ENCODE results near the gene UIMC1. TPM values are rescaled to one million over a fixed set of nuclear protein-coding genes. Genes with fewer than 3 reads are reported as not detected.

UIMC1 gene
- total RNA-seq, 1 experiment from 2014 or later, result 38.4 TPM

- Histone ChIP-seq H3K36me3 (ENCODE audit: control insufficient read depth in 1 of 2, insufficient read depth in 2 of 2, low read length in 2 of 2) (no peaks in the 10 kb centered on the region), H2AFZ (ENCODE audit: low read depth, low read length, poor library complexity, severe bottlenecking) (no peak overlapping the region), H3K4me1 (ENCODE audit: control insufficient read depth in 1 of 2, insufficient read depth in 2 of 2, low read length in 2 of 2) (no peaks in the 10 kb centered on the region), H3K9ac (ENCODE audit: low read length) (no peak overlapping the region), H3K4me3 (replicated peaks in 1 of 2; ENCODE audit: low read depth in 1 of 2, low read length in 2 of 2) (no peak overlapping the region), H3K79me2 (ENCODE audit: insufficient read depth, low read length) (no peaks in the 10 kb centered on the region), H3K9me2 (ENCODE audit: insufficient read depth) (no peaks in the 10 kb centered on the region), H3K4me2 (ENCODE audit: low read length) (no peak overlapping the region), H3K27ac (ENCODE audit: low read depth, low read length) (no peak overlapping the region), H3K27me3 (ENCODE audit: insufficient read depth, low read length) (no peaks in the 10 kb centered on the region), H4K20me1 (ENCODE audit: insufficient read depth) (no peaks in the 10 kb centered on the region), H3K9me3 (ENCODE audit: control insufficient read depth in 1 of 2, insufficient read depth in 1 of 2, low read depth in 1 of 2, low read length in 2 of 2) (no peaks in the 10 kb centered on the region)
- TF ChIP-seq EGR1 (IDR thresholded peaks at IDR 0.05; ENCODE audit: low read depth), result no peak
- TF ChIP-seq EZH2phosphoT487 (IDR thresholded peaks at IDR 0.05; ENCODE audit: borderline replicate concordance), result no peak
- no peak for TF ChIP-seq YY1 (IDR thresholded peaks at IDR 0.05; ENCODE audit: extremely low read depth, insufficient replicate concordance, low read depth, low read length)
- no peak for TF ChIP-seq MAX (IDR thresholded peaks at IDR 0.05)
- no peak for TF ChIP-seq FOSL1 (IDR thresholded peaks at IDR 0.05; ENCODE audit: low read depth)
- TF ChIP-seq ZFX (IDR thresholded peaks at IDR 0.05), result no peak
- no peak for TF ChIP-seq ZBTB33 (IDR thresholded peaks at IDR 0.05; ENCODE audit: extremely low read depth, insufficient replicate concordance, low read length)
- TF ChIP-seq ELF1 (IDR thresholded peaks at IDR 0.05; ENCODE audit: borderline replicate concordance, low read depth), result no peak
- TF ChIP-seq EZH2 (IDR thresholded peaks at IDR 0.05), result no peak
- TF ChIP-seq POLR2A (IDR thresholded peaks at IDR 0.05; ENCODE audit: borderline replicate concordance, extremely low read depth, insufficient read depth, insufficient read length), result no peak
- TF ChIP-seq CBX3 (IDR thresholded peaks at IDR 0.05; ENCODE audit: low read depth), result no peak
- TF ChIP-seq CTCF (IDR thresholded peaks at IDR 0.05 in 2 of 3, conservative IDR thresholded peaks at IDR 0.05 in 1 of 3; ENCODE audit: borderline replicate concordance in 1 of 3, insufficient read depth in 1 of 3, low read depth in 2 of 3, low read length in 2 of 3), result no peak
- no peak for TF ChIP-seq SP1 (IDR thresholded peaks at IDR 0.05; ENCODE audit: low read depth)
- TF ChIP-seq JUND (IDR thresholded peaks at IDR 0.05), result no peak
- TF ChIP-seq ATF3 (IDR thresholded peaks at IDR 0.05), result no peak
- TF ChIP-seq POLR2AphosphoS5 (IDR thresholded peaks at IDR 0.05; ENCODE audit: low read depth, low read length), result no peak
- no peak for TF ChIP-seq RAD21 (IDR thresholded peaks at IDR 0.05; ENCODE audit: low read depth)
- TF ChIP-seq ZNF274 (IDR thresholded peaks at IDR 0.05; ENCODE audit: low read depth, low read length), result no peak
- ATAC-seq, result no peak
- no peak for DNase-seq (ENCODE audit: low read depth, low spot score)
- ChIA-PET POLR2A (no interaction called here), RAD21 (ENCODE audit: low non-redundant PET in 1 of 2, low total read pairs in 2 of 2, uncharacterized antibody in 2 of 2, unreplicated experiment in 2 of 2) (no interaction called here), CTCF (interaction anchor here (1.0 kb wide), 1 partner anchor 226 kb away, joined by 3 read pairs; no protein-coding TSS in a partner anchor)
- intact Hi-C loops (cut with micrococcal nuclease), result no loop called here
- BruUV-seq (replicated peaks), result no TSS peak
These were observed 120.0 kb downstream of the UIMC1 start for GRCh38 chr5:176886336-176887251.

All from HCT116 (cell line).